HEK293 (cell line): ENCODE measurements around the gene PKNOX1.
"Not testable (repeated sequence)": the region's sequence is repeated elsewhere in the genome, so short reads cannot be mapped to it uniquely, and the experiment has no call there.

Experiments
- CTCF ChIA-PET: fragments of 350-600 bp; formaldehyde crosslinking; extraction: SDS; loops from one replicate; lab custom pipeline; 2021; ENCODE audit warnings: antibody characterized with exemption; lab: Yijun Ruan, JAX
- POLR2A ChIA-PET: fragments of 300-600 bp; formaldehyde crosslinking; extraction: SDS; loops from one replicate; lab custom pipeline; 2020; ENCODE audit warnings: antibody characterized with exemption, inconsistent platforms; lab: Yijun Ruan, JAX
- H3K27ac ChIP-seq: fragments of 200-500 bp; sonication (Bioruptor generic); 2 replicates; pipeline ENCODE4 v1.5.1; 2014; ENCODE audit warnings: low read depth, low read length, control low read depth, inconsistent platforms; ENCODE audit errors: extremely low read depth
- H3K36me3 ChIP-seq, 2 experiments: fragments of 200-500 bp in 1 of 2; sonication (Bioruptor generic) in 1 of 2; 1 replicate in 1 of 2; 2 replicates in 1 of 2; pipeline ENCODE4 v1.5.1; 2014 to 2017; ENCODE audit warnings: inconsistent platforms in 2 of 2, low read length in 2 of 2; ENCODE audit not compliant: control insufficient read depth in 2 of 2, insufficient read depth in 1 of 2
- H3K4me1 ChIP-seq: fragments of 200-500 bp; sonication (Bioruptor generic); 2 replicates; pipeline ENCODE4 v1.5.1; 2014; ENCODE audit warnings: mild to moderate bottlenecking, low read length, inconsistent platforms; ENCODE audit not compliant: control insufficient read depth, insufficient read depth
- H3K4me3 ChIP-seq: 2 replicates; pipeline ENCODE4 v1.5.1; 2011; ENCODE audit warnings: low read depth, mild to moderate bottlenecking, control low read depth, low read length, moderate library complexity
- H3K9me3 ChIP-seq: fragments of 200-500 bp; sonication (Bioruptor generic); 2 replicates; pipeline ENCODE4 v1.5.1; 2014; ENCODE audit warnings: low read depth, low read length, inconsistent platforms; ENCODE audit not compliant: control insufficient read depth, insufficient read depth
- INSM2 ChIP-seq: fragments of 450-650 bp; formaldehyde crosslinking; IDR thresholded peaks from 2 replicates; pipeline ENCODE4 v1.5.1; 2016; ENCODE audit warnings: missing biosample characterization, missing genetic modification characterization
- KLF7 ChIP-seq: fragments of 450-650 bp; formaldehyde crosslinking; IDR thresholded peaks from 2 replicates; pipeline ENCODE4 v1.5.1; 2016; ENCODE audit warnings: missing biosample characterization, missing genetic modification characterization, borderline replicate concordance
- SALL2 ChIP-seq: fragments of 450-650 bp; formaldehyde crosslinking; IDR thresholded peaks from 2 replicates; pipeline ENCODE4 v1.5.0; 2017; ENCODE audit warnings: missing biosample characterization, mild to moderate bottlenecking, missing genetic modification characterization, borderline replicate concordance
- ZBTB17 ChIP-seq: fragments of 450-650 bp; formaldehyde crosslinking; IDR thresholded peaks from 2 replicates; pipeline ENCODE4 v1.5.1; 2016; ENCODE audit warnings: missing biosample characterization, missing genetic modification characterization
- ZBTB21 ChIP-seq: fragments of 450-650 bp; formaldehyde crosslinking; IDR thresholded peaks from 2 replicates; pipeline ENCODE4 v1.5.1; 2017; ENCODE audit warnings: missing biosample characterization, missing genetic modification characterization
- ZNF121 ChIP-seq: fragments of 450-650 bp; formaldehyde crosslinking; IDR thresholded peaks from 2 replicates; pipeline ENCODE4 v1.5.1; 2016; ENCODE audit warnings: missing biosample characterization, missing genetic modification characterization
- ZNF140 ChIP-seq: fragments of 450-650 bp; formaldehyde crosslinking; IDR thresholded peaks from 2 replicates; pipeline ENCODE4 v1.5.1; 2016; ENCODE audit warnings: missing biosample characterization, missing genetic modification characterization
- ZNF202 ChIP-seq: fragments of 450-650 bp; formaldehyde crosslinking; IDR thresholded peaks from 2 replicates; pipeline ENCODE4 v1.5.1; 2016; ENCODE audit warnings: missing biosample characterization, missing genetic modification characterization, borderline replicate concordance
- ZNF211 ChIP-seq: fragments of 450-650 bp; formaldehyde crosslinking; IDR thresholded peaks from 2 replicates; pipeline ENCODE4 v1.5.1; 2016; ENCODE audit warnings: low read depth, missing biosample characterization, missing genetic modification characterization
- ZNF274 ChIP-seq, 2 experiments: fragments of 200-500 bp in 1 of 2; fragments of 450-650 bp in 1 of 2; sonication (Bioruptor generic) in 1 of 2; formaldehyde crosslinking in 1 of 2; IDR thresholded peaks; 2 replicates each; pipeline versions ENCODE4 v1.5.1 to v1.6.1; 2014 to 2016; ENCODE audit warnings: borderline replicate concordance in 1 of 2, inconsistent platforms in 1 of 2, low read length in 1 of 2, missing biosample characterization in 1 of 2, missing genetic modification characterization in 1 of 2
- ZNF426 ChIP-seq: fragments of 450-650 bp; formaldehyde crosslinking; IDR thresholded peaks from 2 replicates; pipeline ENCODE4 v1.5.1; 2017; ENCODE audit warnings: missing biosample characterization, missing genetic modification characterization, mild to moderate bottlenecking, inconsistent platforms, moderate library complexity
- ZNF488 ChIP-seq: fragments of 450-650 bp; formaldehyde crosslinking; IDR thresholded peaks from 2 replicates; pipeline ENCODE4 v1.5.1; 2016; ENCODE audit warnings: missing biosample characterization, missing genetic modification characterization
- ZNF626 ChIP-seq: fragments of 450-650 bp; sonication (Bioruptor Pico); formaldehyde crosslinking; IDR thresholded peaks from 2 replicates; pipeline ENCODE4 v1.5.1; 2018; ENCODE audit warnings: missing biosample characterization, missing genetic modification characterization, inconsistent platforms
- ZNF645 ChIP-seq: fragments of 450-650 bp; formaldehyde crosslinking; IDR thresholded peaks from 2 replicates; pipeline ENCODE4; 2016; ENCODE audit warnings: missing biosample characterization, missing genetic modification characterization
- ZNF654 ChIP-seq: fragments of 450-650 bp; formaldehyde crosslinking; IDR thresholded peaks from 2 replicates; pipeline ENCODE4 v1.5.1; 2016; ENCODE audit warnings: low read depth, missing biosample characterization, missing genetic modification characterization

Gene PKNOX1

GRCh38 chr21:43006051-43006873 lies 31.9 kb downstream of the PKNOX1 start:
- H3K4me3 ChIP-seq, H3K4me1 ChIP-seq, POLR2A ChIA-PET, H3K27ac ChIP-seq, H3K9me3 ChIP-seq: not testable (repeated sequence)
- H3K36me3 ChIP-seq = peaks cover 16 to 35% of the 10 kb centered on the region in 2 experiments
- peak; percentile 78; the same call in 1 of the 2 replicates for TF ChIP-seq ZNF121 (tag by site-specific recombination)
- CTCF ChIA-PET = interaction anchor here (0.6 kb wide), 1 partner anchor 789 kb away, joined by 4 read pairs; no protein-coding TSS in a partner anchor

GRCh38 chr21:43006874-43007208 lies 32.5 kb downstream of the PKNOX1 start:
- H3K4me1 ChIP-seq = 0 out of 2 replicates have a peak, but pooled peaks cover 2% of the 10 kb centered on the region
- H3K36me3 ChIP-seq = peaks cover 16 to 41% of the 10 kb centered on the region in 2 experiments
- ChIA-PET POLR2A (no interaction called here), CTCF (interaction anchor here (0.6 kb wide), 1 partner anchor 789 kb away, joined by 4 read pairs; no protein-coding TSS in a partner anchor)
- H3K4me3 ChIP-seq = no peak overlapping the region
- H3K27ac ChIP-seq = no peak overlapping the region
- TF ChIP-seq ZNF654 (tag by site-specific recombination) (no peak), INSM2 (tag by site-specific recombination) (no peak)
- no peaks in the 10 kb centered on the region for H3K9me3 ChIP-seq

GRCh38 chr21:43012596-43012995 lies 38.2 kb downstream of the PKNOX1 start:
- POLR2A ChIA-PET = no interaction called here
- CTCF ChIA-PET = interaction anchor here (1.1 kb wide), 1 partner anchor 14 kb away, joined by 3 read pairs; no protein-coding TSS in a partner anchor

GRCh38 chr21:43015906-43016540 lies 41.7 kb downstream of the PKNOX1 start:
- CTCF ChIA-PET = interaction anchor here (0.7 kb wide), 1 partner anchor 11 kb away, joined by 3 read pairs; no protein-coding TSS in a partner anchor
- Histone ChIP-seq H3K4me1 (no peaks in the 10 kb centered on the region), H3K27ac (no peak overlapping the region), H3K36me3 (peaks cover 8 to 64% of the 10 kb centered on the region in 2 experiments), H3K9me3 (no peaks in the 10 kb centered on the region), H3K4me3 (no peak overlapping the region)
- TF ChIP-seq ZNF140 (tag by site-specific recombination) = peak; percentile 27; the same call in 1 of the 2 replicates
- no peak for TF ChIP-seq ZNF274 (IDR thresholded peaks at IDR 0.05; ENCODE audit: low read length)
- no peak for TF ChIP-seq ZNF274 (tag by site-specific recombination; IDR thresholded peaks at IDR 0.05; ENCODE audit: borderline replicate concordance)
- POLR2A ChIA-PET = no interaction called here

More at GRCh38 chr21:43012596-43012995, 38.2 kb downstream of the PKNOX1 start:
- H3K4me3 ChIP-seq = no peak overlapping the region
- H3K9me3 ChIP-seq = no peaks in the 10 kb centered on the region
- H3K27ac ChIP-seq = no peak overlapping the region
- peaks cover 24 to 65% of the 10 kb centered on the region in 2 experiments for H3K36me3 ChIP-seq
- peak; percentile 39; the same call in 1 of the 2 replicates for TF ChIP-seq ZBTB17 (tag by site-specific recombination)
- TF ChIP-seq ZNF626 (tag by site-specific recombination) = no peak
- no peaks in the 10 kb centered on the region for H3K4me1 ChIP-seq

- H3K4me1 ChIP-seq = no peaks in the 10 kb centered on the region
- H3K9me3 ChIP-seq = no peaks in the 10 kb centered on the region
- POLR2A ChIA-PET = no interaction called here
- no peak for TF ChIP-seq ZBTB21 (tag by site-specific recombination)
- TF ChIP-seq ZNF202 (tag by site-specific recombination) = no peak
- no peak for TF ChIP-seq ZNF645 (tag by site-specific recombination)
- TF ChIP-seq ZNF211 (tag by site-specific recombination) = no peak
- no peak for TF ChIP-seq SALL2
- TF ChIP-seq ZNF488 (tag by site-specific recombination) = no peak
- TF ChIP-seq KLF7 (tag by site-specific recombination) = no peak
- TF ChIP-seq INSM2 (tag by site-specific recombination) = no peak
- TF ChIP-seq ZNF426 (tag by site-specific recombination) = no peak
Observed at GRCh38 chr21:43016728-43017127, 42.4 kb downstream of the PKNOX1 start.

More at GRCh38 chr21:43016728-43017127, 42.4 kb downstream of the PKNOX1 start:
- CTCF ChIA-PET = no interaction called here
- Histone ChIP-seq H3K27ac (no peak overlapping the region), H3K36me3 (peaks cover 8 to 65% of the 10 kb centered on the region in 2 experiments), H3K4me3 (no peak overlapping the region)
